Dendritic cell treated with granulocyte-macrophage colony-stimulating factor and Interleukin-4, amounts not matched to agents 40 ng/mL and 50 ng/mL, for 4 days (primary cell): ENCODE results near the gene HOXA6.

Source experiments
- H3K27ac Mint-ChIP-seq: one replicate; pipeline ENCODE4 v1.8.0; 2022; ENCODE audit warnings: mild to moderate bottlenecking, mixed read lengths
- H3K27me3 Mint-ChIP-seq: one replicate; pipeline ENCODE4 v1.8.0; 2022; ENCODE audit warnings: mild to moderate bottlenecking, mixed read lengths
- H3K36me3 Mint-ChIP-seq: one replicate; pipeline ENCODE4 v1.8.0; 2022; ENCODE audit warnings: low read depth, mixed read lengths
- H3K4me1 Mint-ChIP-seq: one replicate; pipeline ENCODE4 v1.8.0; 2022; ENCODE audit warnings: low read depth, mixed read lengths
- H3K4me3 Mint-ChIP-seq: one replicate; pipeline ENCODE4 v1.8.0; 2022; ENCODE audit warnings: mild to moderate bottlenecking, moderate library complexity, mixed read lengths
- H3K9me3 Mint-ChIP-seq: one replicate; pipeline ENCODE4 v1.8.0; 2022; ENCODE audit warnings: mixed read lengths
- intact Hi-C: fragments of 100-400 bp; cut with micrococcal nuclease; formaldehyde crosslinking; loops from one replicate; pipeline ENCODE4 v1.15.0; 2022

Gene HOXA6

DNA sequence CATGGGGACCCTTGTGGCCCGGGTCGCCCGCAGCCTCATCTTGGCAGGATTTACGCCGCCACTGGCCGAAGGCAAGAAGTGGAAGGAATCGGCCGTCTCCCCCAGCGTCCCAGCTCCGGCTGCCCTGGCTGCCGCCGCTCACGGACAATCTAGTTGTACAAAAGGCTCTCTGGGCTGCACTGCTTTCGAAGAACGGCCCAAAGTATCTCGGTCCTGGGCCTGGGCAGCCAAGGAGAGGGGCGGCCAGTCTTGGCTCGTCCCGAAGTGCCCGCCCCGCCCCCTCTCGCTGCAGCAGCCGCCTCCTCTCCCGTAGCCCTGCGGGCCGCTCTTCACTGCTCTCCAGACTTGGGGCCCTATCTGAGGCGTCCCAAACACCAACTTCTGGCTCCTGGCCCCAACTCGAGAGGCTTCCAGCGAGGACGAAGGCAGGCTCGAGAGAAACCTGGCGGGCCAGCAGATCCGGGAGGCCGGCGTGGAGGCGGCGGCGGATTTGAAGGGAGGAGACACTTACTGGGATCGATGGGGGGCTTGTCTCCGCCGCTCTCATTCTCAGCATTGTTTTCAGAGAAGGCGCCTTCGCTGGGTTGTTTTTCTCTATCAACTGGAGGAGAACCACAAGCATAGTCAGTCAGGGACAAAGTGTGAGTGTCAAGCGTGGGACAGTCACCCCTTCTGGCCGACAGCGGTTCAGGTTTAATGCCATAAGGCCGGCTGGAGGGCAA is 17.0 kb upstream of the HOXA6 start:
- Mint-ChIP-seq H3K4me3 (peak overlapping the region; percentile 71), H3K27ac (peak overlapping the region; percentile 15)

DNA sequence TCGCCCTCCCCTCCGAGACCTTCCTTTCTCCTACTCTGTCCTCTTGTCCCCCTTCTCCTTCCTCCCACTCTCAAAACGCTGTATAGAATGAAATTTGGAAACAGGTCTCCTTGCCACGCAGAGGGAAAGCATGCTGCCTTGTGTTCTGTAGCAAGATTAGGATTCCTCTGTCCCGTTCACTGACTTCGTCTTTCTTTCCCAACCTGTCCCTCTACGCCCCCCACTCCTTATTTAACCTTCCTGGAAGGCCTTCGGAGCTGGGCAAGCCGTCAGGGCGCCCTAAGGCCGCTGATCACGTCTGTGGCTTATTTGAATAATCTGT is 16.4 kb upstream of the HOXA6 start:
- Mint-ChIP-seq H3K4me1 (peaks cover 70% of the 10 kb centered on the region), H3K27ac (peak overlapping the region; percentile 15), H3K4me3 (peak overlapping the region; percentile 71), H3K27me3 (peaks cover 87% of the 10 kb centered on the region), H3K9me3 (no peaks in the 10 kb centered on the region), H3K36me3 (no peaks in the 10 kb centered on the region)
- intact Hi-C loops: loop anchor here (5.0 to 10.0 kb wide), 4 partner anchors 312 to 1269 kb away; no protein-coding TSS in a partner anchor

More for the DNA sequence above, 17.0 kb upstream of the HOXA6 start:
- H3K27me3 Mint-ChIP-seq: peaks cover 87% of the 10 kb centered on the region
- no peaks in the 10 kb centered on the region for H3K36me3 Mint-ChIP-seq
- no peaks in the 10 kb centered on the region for H3K9me3 Mint-ChIP-seq
- H3K4me1 Mint-ChIP-seq: peaks cover 71% of the 10 kb centered on the region
- intact Hi-C loops: loop anchor here (5.0 to 10.0 kb wide), 5 partner anchors 312 to 1302 kb away; no protein-coding TSS in a partner anchor

DNA sequence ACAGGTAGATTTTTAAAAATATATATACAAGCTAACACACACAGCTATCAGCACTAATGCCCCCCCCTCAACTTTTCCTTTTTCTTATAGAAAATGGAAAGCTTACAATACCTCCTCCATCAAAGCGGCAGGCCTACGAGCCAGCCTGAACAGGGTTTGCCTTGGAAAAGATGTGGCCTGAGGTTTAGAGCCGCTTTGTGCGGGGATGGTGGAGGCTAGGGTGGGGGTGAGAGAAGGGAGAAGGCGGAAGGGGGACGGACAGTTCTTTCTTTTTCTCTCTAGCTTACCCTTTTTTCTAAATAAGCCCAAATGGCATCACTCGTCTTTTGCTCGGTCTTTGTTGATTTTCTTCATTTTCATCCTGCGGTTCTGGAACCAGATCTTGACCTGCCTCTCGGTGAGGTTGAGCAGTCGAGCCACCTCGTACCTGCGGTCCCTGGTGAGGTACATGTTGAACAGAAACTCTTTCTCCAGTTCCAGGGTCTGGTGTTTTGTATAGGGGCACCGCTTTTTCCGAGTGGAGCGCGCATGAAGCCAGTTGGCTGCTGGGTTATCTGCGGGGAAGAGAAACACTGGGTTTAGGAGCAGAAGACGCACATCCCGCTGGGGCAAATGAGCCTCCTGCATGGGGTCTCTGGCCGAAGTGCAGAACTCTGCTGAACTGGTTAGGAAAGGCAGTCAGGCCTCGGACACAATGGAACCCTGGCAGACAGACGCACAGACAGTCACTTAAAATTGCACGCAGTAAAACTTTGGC is 15.9 kb upstream of the HOXA6 start:
- Mint-ChIP-seq H3K4me1 (peaks cover 69% of the 10 kb centered on the region), H3K4me3 (peak overlapping the region; percentile 71), H3K9me3 (no peaks in the 10 kb centered on the region), H3K27me3 (peaks cover 87% of the 10 kb centered on the region), H3K36me3 (no peaks in the 10 kb centered on the region), H3K27ac (no peak overlapping the region)
- intact Hi-C loops: loop anchor here (5.0 to 10.0 kb wide), 4 partner anchors 311 to 1269 kb away; no protein-coding TSS in a partner anchor

DNA sequence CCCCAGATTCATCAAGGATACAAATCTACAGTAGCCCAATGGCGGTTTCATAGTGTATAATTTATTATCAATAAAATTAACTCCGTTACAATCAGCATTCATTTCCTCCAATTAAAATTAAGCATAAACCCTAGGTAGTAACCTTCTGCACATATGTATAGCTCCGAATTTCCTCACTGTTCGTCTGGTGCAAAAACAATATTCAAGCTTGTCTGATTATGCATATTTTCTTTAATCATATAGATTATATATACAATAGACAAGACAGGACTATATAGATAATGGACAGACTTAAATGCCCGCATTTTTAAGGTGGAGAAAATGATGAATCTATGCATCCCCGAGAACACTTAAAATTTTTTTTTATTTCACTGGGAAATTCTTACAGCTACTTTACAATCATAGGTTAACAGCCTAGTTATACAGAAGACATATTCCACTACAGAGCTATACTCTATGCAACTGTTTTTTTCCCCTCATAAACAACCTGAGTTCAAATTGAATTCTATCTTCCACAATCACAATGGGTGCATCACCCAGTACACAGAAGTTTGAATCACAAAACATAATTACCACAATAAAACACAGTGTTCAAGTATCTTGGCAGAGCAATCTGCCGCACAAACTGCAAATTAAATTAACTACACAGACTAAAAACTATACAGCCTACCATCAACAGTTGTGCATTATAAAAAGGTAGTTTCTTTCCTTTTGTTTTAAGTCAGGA is 15.2 kb upstream of the HOXA6 start:
- H3K9me3 Mint-ChIP-seq: no peaks in the 10 kb centered on the region
- no peak overlapping the region for H3K4me3 Mint-ChIP-seq
- intact Hi-C loops: loop anchor here (5.0 to 10.0 kb wide), 4 partner anchors 310 to 1268 kb away; no protein-coding TSS in a partner anchor

DNA sequence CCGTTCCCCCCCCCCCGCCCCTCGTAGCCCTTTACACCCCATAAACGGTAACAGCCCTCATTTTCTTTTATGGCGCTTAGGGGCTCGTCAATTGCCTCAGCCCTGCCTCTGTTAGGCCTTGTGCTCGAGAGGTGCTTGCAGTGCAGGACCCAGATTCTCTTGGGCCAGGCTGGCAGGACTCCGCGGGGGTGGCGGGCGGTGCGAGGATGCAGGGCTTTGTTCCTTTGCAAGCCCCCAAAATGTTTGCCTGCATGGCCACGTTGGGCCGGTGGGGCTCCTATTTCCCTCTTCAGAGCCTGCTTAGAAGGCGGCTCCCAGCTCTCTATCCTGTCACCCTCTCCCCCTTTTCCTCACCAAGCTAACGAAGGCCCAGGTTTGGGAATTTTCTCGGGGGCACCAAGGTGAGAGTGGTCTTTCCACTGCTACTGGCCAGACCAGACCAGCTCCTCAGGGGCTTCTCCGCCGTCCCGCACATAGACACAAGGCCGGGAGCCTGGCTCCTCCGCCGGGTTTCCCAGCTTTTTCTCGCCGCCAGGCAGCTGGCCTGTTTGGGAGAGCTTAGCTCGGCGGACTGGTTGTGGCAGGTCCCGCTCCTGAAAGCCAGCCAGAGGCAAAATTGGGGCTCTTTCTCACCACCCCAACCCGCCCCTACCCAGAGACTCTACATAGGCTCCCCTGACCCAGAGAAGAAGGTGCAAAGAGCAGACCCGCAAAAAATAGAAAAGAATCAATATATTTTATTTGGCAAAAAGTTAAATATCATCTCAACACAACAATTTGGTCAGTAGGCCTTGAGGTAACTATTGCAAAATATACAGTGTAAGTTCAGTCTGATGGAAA is 14.4 kb upstream of the HOXA6 start:
- Mint-ChIP-seq H3K4me3 (no peak overlapping the region), H3K27me3 (peaks cover 87% of the 10 kb centered on the region), H3K27ac (no peak overlapping the region), H3K9me3 (no peaks in the 10 kb centered on the region), H3K36me3 (no peaks in the 10 kb centered on the region), H3K4me1 (peaks cover 64% of the 10 kb centered on the region)
- intact Hi-C loops: loop anchor here (2.0 to 10.0 kb wide), 6 partner anchors 310 to 1267 kb away; no protein-coding TSS in a partner anchor

More for the DNA sequence above, 15.2 kb upstream of the HOXA6 start:
- H3K36me3 Mint-ChIP-seq: no peaks in the 10 kb centered on the region
- peaks cover 87% of the 10 kb centered on the region for H3K27me3 Mint-ChIP-seq
- H3K4me1 Mint-ChIP-seq: peaks cover 69% of the 10 kb centered on the region
- H3K27ac Mint-ChIP-seq: no peak overlapping the region

DNA sequence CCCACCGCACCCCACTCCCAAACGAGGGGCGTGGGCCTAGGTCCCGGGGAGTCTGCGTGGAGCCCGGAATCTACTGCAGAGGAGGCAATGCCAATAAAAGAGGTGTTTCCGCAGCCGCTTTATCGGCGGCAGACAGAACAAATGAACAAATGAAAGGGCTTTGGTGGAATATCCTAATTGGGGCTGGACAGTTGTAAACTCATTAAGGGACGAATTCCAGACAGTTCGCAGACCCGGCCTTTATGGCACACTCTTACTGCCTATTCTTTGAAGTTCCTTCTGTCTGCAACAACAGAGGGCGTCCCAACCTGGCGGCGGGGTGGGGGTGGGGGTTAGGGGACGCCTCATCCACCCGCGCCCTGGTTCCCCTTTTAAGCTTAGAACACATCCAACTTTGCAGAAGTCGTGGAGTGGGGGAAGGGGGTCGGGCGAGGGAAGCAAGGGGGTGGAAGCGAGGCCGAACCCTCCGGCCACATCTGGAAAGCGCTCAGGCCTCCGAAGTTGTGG is 13.7 kb upstream of the HOXA6 start:
- intact Hi-C loops: loop anchor here (2.0 to 10.0 kb wide), 6 partner anchors 309 to 1266 kb away; no protein-coding TSS in a partner anchor
- Mint-ChIP-seq H3K27ac (peak overlapping the region; percentile 80), H3K4me3 (peak overlapping the region; percentile 92), H3K27me3 (peaks cover 87% of the 10 kb centered on the region), H3K36me3 (no peaks in the 10 kb centered on the region), H3K4me1 (peaks cover 60% of the 10 kb centered on the region), H3K9me3 (no peaks in the 10 kb centered on the region)

DNA sequence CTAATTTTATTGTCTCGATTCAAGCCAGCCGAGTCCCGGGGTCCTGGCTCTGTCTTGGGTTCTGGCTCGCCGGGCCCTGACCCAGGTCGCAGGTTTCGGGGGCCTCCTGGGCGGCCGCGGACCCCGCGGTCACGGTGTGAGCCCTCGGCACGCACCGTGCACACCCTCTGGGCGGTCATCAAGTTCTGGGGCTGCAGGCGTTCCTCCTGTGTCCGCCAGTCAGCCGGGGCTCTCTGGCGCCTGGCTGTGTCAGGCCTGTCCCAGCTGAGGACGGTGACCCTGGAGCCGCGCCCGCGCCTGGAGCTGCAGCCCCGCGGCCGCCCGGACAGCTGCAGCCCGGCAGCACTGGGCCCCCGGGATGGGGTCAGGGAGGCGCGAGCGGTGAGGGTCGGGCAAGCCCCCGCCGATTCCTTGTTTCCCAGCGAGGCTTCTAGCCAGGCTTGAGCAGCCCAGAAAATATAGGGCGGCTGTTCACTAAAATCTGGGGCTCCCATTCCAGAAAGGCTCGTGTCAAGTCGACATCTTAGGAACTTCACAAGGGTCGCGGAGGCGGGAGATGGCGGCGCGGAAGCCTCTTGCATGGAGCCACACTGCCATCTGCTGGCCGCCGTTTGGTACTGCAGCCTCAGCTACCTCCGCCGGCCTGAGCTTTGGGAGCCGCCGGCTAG is 13.1 kb upstream of the HOXA6 start:
- H3K27me3 Mint-ChIP-seq: peaks cover 87% of the 10 kb centered on the region

DNA sequence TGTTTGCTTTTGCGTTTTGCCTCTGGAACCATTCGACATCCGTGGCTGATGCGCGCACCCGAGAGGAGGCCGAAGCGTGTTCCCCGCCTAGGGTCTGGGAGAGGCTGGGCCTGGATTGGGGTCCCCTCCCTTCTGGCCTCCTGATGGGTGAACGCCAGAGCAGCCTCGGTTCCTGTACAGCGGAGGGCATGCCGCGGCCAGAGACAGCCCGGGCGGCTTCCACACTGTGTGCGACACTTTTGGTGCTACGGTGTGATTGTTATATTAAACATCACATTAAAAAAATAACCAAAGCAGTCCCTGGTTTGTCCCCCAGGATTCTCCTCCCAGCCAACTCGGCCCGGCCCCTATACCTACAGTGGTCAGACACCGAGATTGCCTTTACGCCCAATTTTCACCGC is 12.6 kb upstream of the HOXA6 start:
- Mint-ChIP-seq H3K4me3 (peak overlapping the region; percentile 92), H3K9me3 (no peaks in the 10 kb centered on the region), H3K27me3 (peaks cover 87% of the 10 kb centered on the region), H3K27ac (no peak overlapping the region), H3K4me1 (peaks cover 64% of the 10 kb centered on the region), H3K36me3 (no peaks in the 10 kb centered on the region)
- intact Hi-C loops: loop anchor here (2.0 to 10.0 kb wide), 6 partner anchors 308 to 1265 kb away; no protein-coding TSS in a partner anchor

More for the DNA sequence above, 13.1 kb upstream of the HOXA6 start:
- peaks cover 60% of the 10 kb centered on the region for H3K4me1 Mint-ChIP-seq
- peak overlapping the region; percentile 80 for H3K27ac Mint-ChIP-seq
- no peaks in the 10 kb centered on the region for H3K9me3 Mint-ChIP-seq
- no peaks in the 10 kb centered on the region for H3K36me3 Mint-ChIP-seq
- intact Hi-C loops: loop anchor here (2.0 to 10.0 kb wide), 6 partner anchors 308 to 1266 kb away; no protein-coding TSS in a partner anchor
- peak overlapping the region; percentile 92 for H3K4me3 Mint-ChIP-seq

DNA sequence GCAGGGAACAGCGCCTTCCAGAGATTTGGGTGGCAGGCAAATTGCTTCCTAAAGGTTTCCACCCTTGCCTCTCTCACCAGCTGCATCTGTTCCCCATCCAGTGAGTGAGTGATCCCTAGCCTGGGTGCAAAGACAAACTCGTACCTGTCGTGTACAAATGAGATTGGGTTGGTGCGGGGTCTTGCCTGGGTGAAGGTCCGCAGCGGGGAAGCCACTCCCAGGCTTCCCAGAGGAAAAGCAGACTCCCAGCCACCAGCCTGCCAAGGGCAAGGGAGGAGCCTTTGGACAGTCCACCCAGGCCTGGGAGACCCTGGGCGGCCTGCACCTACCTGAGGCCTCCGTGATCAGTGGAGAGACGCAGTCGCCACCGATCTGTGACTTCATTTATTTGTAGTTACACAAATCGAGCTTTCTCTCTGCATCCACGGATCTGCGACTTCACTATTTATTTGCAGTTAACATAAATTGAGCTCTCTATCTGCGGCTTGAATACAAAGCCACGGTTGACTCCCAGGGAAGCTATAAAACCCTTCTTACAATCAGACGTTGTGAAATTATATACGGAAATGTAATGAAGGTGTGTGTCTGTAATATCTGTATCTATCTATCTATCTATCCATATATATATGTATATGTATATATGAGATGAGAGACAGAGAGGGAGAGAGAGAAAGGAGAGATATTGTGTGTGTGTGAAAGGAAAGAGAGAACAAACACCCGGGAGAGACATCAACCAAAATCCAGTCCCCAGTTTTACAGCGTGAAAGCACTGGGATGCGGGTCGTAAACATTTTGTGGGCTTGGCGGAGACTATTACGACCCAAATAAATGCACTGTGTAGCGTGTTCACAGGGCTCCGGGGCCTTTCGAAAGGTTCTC is 11.9 kb upstream of the HOXA6 start:
- Mint-ChIP-seq H3K9me3 (no peaks in the 10 kb centered on the region), H3K36me3 (no peaks in the 10 kb centered on the region), H3K27me3 (peaks cover 87% of the 10 kb centered on the region), H3K4me1 (peaks cover 66% of the 10 kb centered on the region), H3K4me3 (peak overlapping the region; percentile 92), H3K27ac (no peak overlapping the region)
- intact Hi-C loops: loop anchor here (2.0 to 10.0 kb wide), 7 partner anchors 65 to 1265 kb away; partner anchors contain the start of gene HOXA1

DNA sequence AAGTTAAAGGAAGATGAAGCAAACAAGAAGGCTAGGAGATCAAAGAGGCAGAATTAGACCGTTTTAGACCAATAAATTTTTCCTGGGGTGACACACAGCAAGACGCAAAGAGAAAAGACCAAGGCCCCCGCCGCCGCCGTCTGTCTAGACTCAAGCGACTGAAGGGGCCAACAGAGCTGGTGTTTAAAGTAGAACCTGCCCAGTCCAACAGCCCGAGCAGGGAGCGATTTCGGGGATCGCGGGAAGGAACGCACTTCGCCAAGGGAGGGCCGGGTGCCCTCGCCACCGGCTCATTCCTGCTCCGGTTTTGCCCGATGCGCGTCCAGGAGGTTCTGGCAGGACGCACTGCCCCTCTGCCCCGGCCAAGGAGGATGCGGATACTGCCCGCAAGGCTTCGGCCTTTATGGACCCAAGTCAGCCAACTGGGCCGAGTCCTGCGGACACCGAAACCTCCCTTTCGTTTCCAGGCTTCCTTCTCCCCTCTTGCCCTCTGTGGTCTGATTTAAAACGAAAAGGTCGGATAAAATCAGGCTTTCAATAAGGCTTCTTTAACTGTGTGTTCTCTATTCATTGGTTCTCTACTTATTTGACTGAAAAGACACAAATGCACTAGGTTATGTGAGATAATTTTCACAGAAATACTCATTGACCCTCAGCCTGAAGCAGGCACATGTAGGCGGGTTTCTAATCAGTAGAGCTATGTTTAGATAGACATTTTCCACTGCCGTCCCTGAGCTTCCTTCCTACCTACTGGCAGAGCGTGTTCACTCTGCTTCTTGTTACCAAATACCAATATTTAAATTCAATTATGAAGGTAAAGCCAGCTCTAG is 11.1 kb upstream of the HOXA6 start:
- H3K27ac Mint-ChIP-seq: no peak overlapping the region
- H3K4me3 Mint-ChIP-seq: peak overlapping the region; percentile 25
- H3K4me1 Mint-ChIP-seq: peaks cover 62% of the 10 kb centered on the region
- no peaks in the 10 kb centered on the region for H3K36me3 Mint-ChIP-seq
- H3K27me3 Mint-ChIP-seq: peaks cover 87% of the 10 kb centered on the region
- intact Hi-C loops: loop anchor here (10.0 kb wide), 1 partner anchor 64 kb away; the partner anchor contains the start of gene HOXA1
- no peaks in the 10 kb centered on the region for H3K9me3 Mint-ChIP-seq
